Ishikawa (cell line): ENCODE data around the gene GDE1.

ENCODE experiments used
- CEBPB ChIP-seq: IDR thresholded peaks from 2 replicates; pipeline ENCODE4 v1.6.1; 2012
- MAX ChIP-seq: IDR thresholded peaks from 2 replicates; pipeline ENCODE4 v1.6.1; 2012
- RAD21 ChIP-seq: IDR thresholded peaks from 2 replicates; pipeline ENCODE4 v1.6.1; 2012; ENCODE audit warnings: low read depth
- REST ChIP-seq: IDR thresholded peaks from 2 replicates; pipeline ENCODE4 v1.6.1; 2012; ENCODE audit warnings: low read depth, mild to moderate bottlenecking
- TAF1 ChIP-seq: IDR thresholded peaks from 2 replicates; pipeline ENCODE4 v1.6.1; 2012; ENCODE audit warnings: low read depth, mild to moderate bottlenecking
- TCF12 ChIP-seq: IDR thresholded peaks from 2 replicates; pipeline ENCODE4 v1.6.1; 2012; ENCODE audit warnings: low read depth

DNA sequence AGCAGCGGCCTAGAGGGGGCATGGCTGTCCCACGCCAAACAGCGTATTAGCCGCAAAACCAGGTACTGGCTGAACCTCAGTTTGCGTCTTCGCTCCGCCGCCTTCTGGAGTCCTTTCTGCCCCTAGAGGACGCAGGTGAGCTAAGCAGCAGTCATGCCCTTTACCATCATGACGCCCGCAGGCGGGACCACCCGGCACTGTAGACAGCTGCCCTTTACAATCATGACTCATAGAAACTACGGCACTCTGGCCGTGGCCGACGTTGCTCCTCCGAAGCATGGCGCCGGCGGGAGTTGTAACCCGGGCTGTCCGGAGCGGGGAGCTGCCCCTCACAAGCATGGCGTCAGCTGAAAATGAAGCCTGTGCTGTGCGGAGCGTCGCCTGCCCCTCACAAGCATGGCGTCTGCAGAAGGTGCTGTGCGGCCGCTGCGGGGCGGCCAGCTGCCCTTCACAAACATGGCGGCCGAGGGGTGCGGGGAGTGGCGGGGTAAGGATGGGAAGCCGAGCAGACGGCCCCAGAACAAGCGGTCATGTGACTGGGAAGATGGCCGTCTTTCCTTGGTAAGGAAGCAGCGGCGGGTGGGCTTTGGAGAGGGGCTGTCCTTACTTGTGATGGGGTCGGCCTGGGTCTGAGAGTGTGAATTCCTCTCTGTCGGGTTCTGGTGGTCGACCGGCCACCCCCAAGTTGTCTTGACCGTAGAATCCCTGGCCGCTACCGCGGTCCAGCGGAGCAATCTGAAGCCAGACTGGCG is 33.5 kb upstream of the GDE1 start, which contains the start of gene VPS35L:
- peak; percentile 27; the same call in 1 of the 2 replicates for TF ChIP-seq RAD21
- TF ChIP-seq TAF1 = no peak; the same call in 1 of the 2 replicates
- no peak for TF ChIP-seq CEBPB
- 0 out of 2 replicates have a peak, but pooled peaks have one; percentile 14 for TF ChIP-seq REST
- TF ChIP-seq MAX = peak; percentile 72; the same call in 1 of the 2 replicates
- peak; percentile 12; the same call in 1 of the 2 replicates for TF ChIP-seq TCF12
